Measurements from ENCODE around the gene GPR39.

GPR39 gene

GRCh38 chr2:132462236-132462635 is 45.6 kb downstream of the GPR39 start:
- H3K4me3 ChIP-seq (ENCODE audit: low read depth, low read length) = no peak overlapping the region
- H3K27me3 ChIP-seq (ENCODE audit: insufficient read depth, low read length) = no peaks in the 10 kb centered on the region
- no peaks in the 10 kb centered on the region for H3K79me1 ChIP-seq (ENCODE audit: low read length)
- H3K9ac ChIP-seq (ENCODE audit: low read length) = no peak overlapping the region
- no peak overlapping the region for H3K14ac ChIP-seq (ENCODE audit: low read length)
- no peaks in the 10 kb centered on the region for H3K36me3 ChIP-seq (ENCODE audit: control insufficient read depth in 1 of 2, insufficient read depth in 2 of 2, low read length in 2 of 2)
- H3K79me2 ChIP-seq (ENCODE audit: control insufficient read depth, insufficient read depth, low read length, poor library complexity) = no peaks in the 10 kb centered on the region
- H3K9me3 ChIP-seq (ENCODE audit: insufficient read depth, low read depth, low read length) = peaks cover 5% of the 10 kb centered on the region
- H2AFZ ChIP-seq (ENCODE audit: insufficient read depth, low read length, poor library complexity) = no peak overlapping the region
- H4K91ac ChIP-seq (ENCODE audit: low read depth, low read length) = no peak overlapping the region
- no peak overlapping the region for H4K8ac ChIP-seq (ENCODE audit: low read depth, low read length)
- no peak overlapping the region for H3K18ac ChIP-seq (ENCODE audit: low read length)
- no peak overlapping the region for H3K27ac ChIP-seq (ENCODE audit: low read depth, low read length)
- H3K4ac ChIP-seq (ENCODE audit: low read depth, low read length) = no peak overlapping the region
- WGBS (ENCODE audit: extremely low coverage, insufficient coverage, insufficient read length) = no CpG with 5 or more reads among the region's 1 CpG
- no peak overlapping the region for H3K4me2 ChIP-seq (ENCODE audit: low read length)
- H2BK120ac ChIP-seq (ENCODE audit: insufficient read depth, low read length, poor library complexity) = no peak overlapping the region
- H4K12ac ChIP-seq (ENCODE audit: low read depth, low read length) = no peak overlapping the region
- no peaks in the 10 kb centered on the region for H3K4me1 ChIP-seq (ENCODE audit: control insufficient read depth in 1 of 2, insufficient read depth in 2 of 2, low read length in 2 of 2)
- H2AK5ac ChIP-seq (ENCODE audit: low read length) = no peak overlapping the region
- DNase-seq = no peak
- no peak overlapping the region for H2BK5ac ChIP-seq (ENCODE audit: low read depth, low read length, poor library complexity)
- no peak overlapping the region for H3K23ac ChIP-seq (ENCODE audit: low read length)
- no peak overlapping the region for H2BK12ac ChIP-seq (ENCODE audit: low read length)

- no peak overlapping the region for H3K18ac ChIP-seq (ENCODE audit: low read length)
- no peak overlapping the region for H3K4ac ChIP-seq (ENCODE audit: low read depth, low read length)
- H3K36me3 ChIP-seq (ENCODE audit: control insufficient read depth in 1 of 2, insufficient read depth in 2 of 2, low read length in 2 of 2) = no peaks in the 10 kb centered on the region
- no peak overlapping the region for H3K23ac ChIP-seq (ENCODE audit: low read length)
- H3K9ac ChIP-seq (ENCODE audit: low read length) = no peak overlapping the region
- H3K14ac ChIP-seq (ENCODE audit: low read length) = no peak overlapping the region
- no peaks in the 10 kb centered on the region for H3K27me3 ChIP-seq (ENCODE audit: insufficient read depth, low read length)
- peak; percentile 37 to 43 for DNase-seq
- H2AK5ac ChIP-seq (ENCODE audit: low read length) = no peak overlapping the region
- no peak overlapping the region for H2BK12ac ChIP-seq (ENCODE audit: low read length)
- WGBS (ENCODE audit: extremely low coverage, insufficient coverage, insufficient read length) = no CpG with 5 or more reads among the region's 4 CpGs
- H3K27ac ChIP-seq (ENCODE audit: low read depth, low read length) = no peak overlapping the region
- no peak overlapping the region for H4K12ac ChIP-seq (ENCODE audit: low read depth, low read length)
- H4K91ac ChIP-seq (ENCODE audit: low read depth, low read length) = no peak overlapping the region
- no peak overlapping the region for H4K8ac ChIP-seq (ENCODE audit: low read depth, low read length)
- no peak overlapping the region for H2AFZ ChIP-seq (ENCODE audit: insufficient read depth, low read length, poor library complexity)
- H3K9me3 ChIP-seq (ENCODE audit: insufficient read depth, low read depth, low read length) = peaks cover 9% of the 10 kb centered on the region
- H3K4me3 ChIP-seq (ENCODE audit: low read depth, low read length) = no peak overlapping the region
- no peak overlapping the region for H2BK5ac ChIP-seq (ENCODE audit: low read depth, low read length, poor library complexity)
- no peak overlapping the region for H2BK120ac ChIP-seq (ENCODE audit: insufficient read depth, low read length, poor library complexity)
- H3K79me2 ChIP-seq (ENCODE audit: control insufficient read depth, insufficient read depth, low read length, poor library complexity) = no peaks in the 10 kb centered on the region
- no peaks in the 10 kb centered on the region for H3K4me1 ChIP-seq (ENCODE audit: control insufficient read depth in 1 of 2, insufficient read depth in 2 of 2, low read length in 2 of 2)
- no peak overlapping the region for H3K4me2 ChIP-seq (ENCODE audit: low read length)
- no peaks in the 10 kb centered on the region for H3K79me1 ChIP-seq (ENCODE audit: low read length)
These were observed 47.1 kb downstream of the GPR39 start for GRCh38 chr2:132463719-132464118.

GRCh38 chr2:132465917-132466316 is 49.3 kb downstream of the GPR39 start:
- Histone ChIP-seq H3K27me3 (ENCODE audit: insufficient read depth, low read length) (no peaks in the 10 kb centered on the region), H4K8ac (ENCODE audit: low read depth, low read length) (no peak overlapping the region), H3K14ac (ENCODE audit: low read length) (no peak overlapping the region), H3K23ac (ENCODE audit: low read length) (no peak overlapping the region), H3K79me2 (ENCODE audit: control insufficient read depth, insufficient read depth, low read length, poor library complexity) (no peaks in the 10 kb centered on the region), H4K12ac (ENCODE audit: low read depth, low read length) (no peak overlapping the region), H3K27ac (ENCODE audit: low read depth, low read length) (no peak overlapping the region), H3K4me3 (ENCODE audit: low read depth, low read length) (no peak overlapping the region), H2AK5ac (ENCODE audit: low read length) (no peak overlapping the region), H3K4ac (ENCODE audit: low read depth, low read length) (no peak overlapping the region), H3K9ac (ENCODE audit: low read length) (no peak overlapping the region), H3K4me2 (ENCODE audit: low read length) (no peak overlapping the region), H3K79me1 (ENCODE audit: low read length) (no peaks in the 10 kb centered on the region), H4K91ac (ENCODE audit: low read depth, low read length) (no peak overlapping the region), H3K36me3 (ENCODE audit: control insufficient read depth in 1 of 2, insufficient read depth in 2 of 2, low read length in 2 of 2) (no peaks in the 10 kb centered on the region), H2BK120ac (ENCODE audit: insufficient read depth, low read length, poor library complexity) (no peak overlapping the region), H2BK5ac (ENCODE audit: low read depth, low read length, poor library complexity) (no peak overlapping the region), H3K18ac (ENCODE audit: low read length) (no peak overlapping the region), H3K9me3 (ENCODE audit: insufficient read depth, low read depth, low read length) (peaks cover 15% of the 10 kb centered on the region), H2AFZ (ENCODE audit: insufficient read depth, low read length, poor library complexity) (no peak overlapping the region), H2BK12ac (ENCODE audit: low read length) (no peak overlapping the region), H3K4me1 (ENCODE audit: control insufficient read depth in 1 of 2, insufficient read depth in 2 of 2, low read length in 2 of 2) (no peaks in the 10 kb centered on the region)
- no peak for DNase-seq
- WGBS (ENCODE audit: extremely low coverage, insufficient coverage, insufficient read length) = no CpG with 5 or more reads among the region's 1 CpG

GRCh38 chr2:132466428-132467028 is 49.9 kb downstream of the GPR39 start:
- no peak overlapping the region for H2AK5ac ChIP-seq (ENCODE audit: low read length)
- H3K4me1 ChIP-seq (ENCODE audit: control insufficient read depth in 1 of 2, insufficient read depth in 2 of 2, low read length in 2 of 2) = no peaks in the 10 kb centered on the region
- no peak overlapping the region for H3K23ac ChIP-seq (ENCODE audit: low read length)
- no peak overlapping the region for H3K18ac ChIP-seq (ENCODE audit: low read length)
- no peak overlapping the region for H2AFZ ChIP-seq (ENCODE audit: insufficient read depth, low read length, poor library complexity)
- H3K9ac ChIP-seq (ENCODE audit: low read length) = no peak overlapping the region
- H3K79me1 ChIP-seq (ENCODE audit: low read length) = no peaks in the 10 kb centered on the region
- no peak overlapping the region for H4K12ac ChIP-seq (ENCODE audit: low read depth, low read length)
- H2BK12ac ChIP-seq (ENCODE audit: low read length) = no peak overlapping the region
- H3K79me2 ChIP-seq (ENCODE audit: control insufficient read depth, insufficient read depth, low read length, poor library complexity) = no peaks in the 10 kb centered on the region
- H3K4me3 ChIP-seq (ENCODE audit: low read depth, low read length) = no peak overlapping the region
- H3K4me2 ChIP-seq (ENCODE audit: low read length) = no peak overlapping the region
- H3K9me3 ChIP-seq (ENCODE audit: insufficient read depth, low read depth, low read length) = peaks cover 15% of the 10 kb centered on the region
- H4K8ac ChIP-seq (ENCODE audit: low read depth, low read length) = no peak overlapping the region
- no peak overlapping the region for H2BK5ac ChIP-seq (ENCODE audit: low read depth, low read length, poor library complexity)
- no peak for DNase-seq
- no CpG with 5 or more reads among the region's 1 CpG for WGBS (ENCODE audit: extremely low coverage, insufficient coverage, insufficient read length)
- no peak overlapping the region for H2BK120ac ChIP-seq (ENCODE audit: insufficient read depth, low read length, poor library complexity)
- no peak overlapping the region for H4K91ac ChIP-seq (ENCODE audit: low read depth, low read length)
- no peak overlapping the region for H3K14ac ChIP-seq (ENCODE audit: low read length)
- no peak overlapping the region for H3K4ac ChIP-seq (ENCODE audit: low read depth, low read length)
- no peaks in the 10 kb centered on the region for H3K36me3 ChIP-seq (ENCODE audit: control insufficient read depth in 1 of 2, insufficient read depth in 2 of 2, low read length in 2 of 2)
- no peak overlapping the region for H3K27ac ChIP-seq (ENCODE audit: low read depth, low read length)
- H3K27me3 ChIP-seq (ENCODE audit: insufficient read depth, low read length) = no peaks in the 10 kb centered on the region

Data from trophoblast cell (in vitro differentiated cells and primary cell).